OCI-LY1 (cell line): ENCODE data around the gene IGF1.

Experiments used
- CTCF ChIP-seq: fragments of 200-600 bp; sonication (generic), shearing (Covaris generic); IDR thresholded peaks from 2 replicates; pipeline ENCODE4 v1.5.1; 2017; ENCODE audit warnings: mild to moderate bottlenecking, antibody characterized with exemption, low read length, moderate library complexity, mixed read lengths
- EZH2 ChIP-seq: fragments of 200-600 bp; sonication (generic), shearing (Covaris generic); IDR thresholded peaks from 2 replicates; pipeline ENCODE4 v1.8.0; 2017; ENCODE audit warnings: borderline replicate concordance, mixed run types, mild to moderate bottlenecking, antibody characterized with exemption, low read length, moderate library complexity, mixed read lengths

- TF ChIP-seq CTCF (no peak), EZH2 (no peak)
Observed at GRCh38 chr12:102430661-102431060, 49.7 kb downstream of the IGF1 start.
